GM12878 (cell line): ENCODE data around the gene TMX3. TPM values are rescaled to one million over a fixed set of nuclear protein-coding genes. Genes with fewer than 3 reads are reported as not detected.

Source experiments
- ATAC-seq: fragments of 200-7000 bp; cut with Tn5 transposase; 3 replicates; pipeline ENCODE4 v1.9.1; 2020; ENCODE audit warnings: mild to moderate bottlenecking, moderate library complexity
- BruUV-seq: library from RNA; stranded (reverse); fragments of 400-500 nt; replicated peaks from 2 replicates; lab custom pipeline; 2021; lab: Mats Ljungman, UMichigan
- CTCF ChIA-PET: fragments of 300-600 bp; sonication (Branson Sonifier 250); formaldehyde crosslinking; extraction: SDS; loops from one replicate; lab custom pipeline; 2021; ENCODE audit warnings: inconsistent platforms; lab: Yijun Ruan, JAX
- POLR2A ChIA-PET: fragments of 350-600 bp; formaldehyde crosslinking; extraction: SDS; loops from one replicate; lab custom pipeline; 2021; ENCODE audit warnings: inconsistent platforms; lab: Charles Lee
- RAD21 ChIA-PET: fragments of 300-600 bp; sonication (Branson Sonifier 250); formaldehyde crosslinking; loops from one replicate; lab custom pipeline; 2023; ENCODE audit warnings: antibody characterized with exemption; ENCODE audit not compliant: unreplicated experiment; lab: Charles Lee
- SMC1A ChIA-PET: fragments of 300-600 bp; sonication (Branson Sonifier 250); formaldehyde crosslinking; loops from one replicate; lab custom pipeline; 2023; ENCODE audit not compliant: unreplicated experiment, uncharacterized antibody; lab: Charles Lee
- DNase-seq: peaks from one replicate; pipeline ENCODE4 v3.0.0-alpha.2; 2011; ENCODE audit warnings: low read depth, low spot score
- FAIRE-seq: peaks from 3 replicates; lab custom pipeline; 2011; peaks lifted over from hg19 to GRCh38; lab: Jason Lieb, UNC
- H2AFZ ChIP-seq: 2 replicates; pipeline ENCODE4 v1.6.0; 2011; ENCODE audit warnings: low read depth, low read length, control low read depth; ENCODE audit not compliant: control insufficient read depth
- H3K27ac ChIP-seq: 2 replicates; pipeline ENCODE4 v1.5.1; 2011; ENCODE audit warnings: control low read depth; ENCODE audit not compliant: control insufficient read depth, insufficient read depth
- H3K27me3 ChIP-seq, 2 experiments: replicated peaks in 1 of 2; 2 replicates each; pipeline versions ENCODE4 v1.6.0 to v1.6.1; 2011; ENCODE audit warnings: low read length in 1 of 2; ENCODE audit not compliant: control insufficient read depth in 2 of 2, insufficient read depth in 2 of 2
- H3K36me3 ChIP-seq, 2 experiments: 2 replicates each; pipeline ENCODE4 v1.5.1; 2011; ENCODE audit warnings: low read length in 1 of 2; ENCODE audit not compliant: control insufficient read depth in 2 of 2, insufficient read depth in 2 of 2
- H3K4me1 ChIP-seq: 2 replicates; pipeline ENCODE4 v1.6.1; 2011; ENCODE audit warnings: mild to moderate bottlenecking, low read length, moderate library complexity, mixed read lengths; ENCODE audit not compliant: control insufficient read depth, insufficient read depth
- H3K4me2 ChIP-seq: 2 replicates; pipeline ENCODE4 v1.6.0; 2011; ENCODE audit warnings: control low read depth; ENCODE audit not compliant: control insufficient read depth, insufficient read depth
- H3K4me3 ChIP-seq: fragments of 200-600 bp; sonication (generic); 2 replicates; pipeline ENCODE4 v1.5.1; 2016
- H3K79me2 ChIP-seq: 2 replicates; pipeline ENCODE4 v1.6.0; 2011; ENCODE audit warnings: low read length; ENCODE audit not compliant: control insufficient read depth, insufficient read depth
- H3K9ac ChIP-seq: 2 replicates; pipeline ENCODE4 v1.8.0; 2011; ENCODE audit warnings: low read length, control low read depth, mixed read lengths; ENCODE audit not compliant: control insufficient read depth, insufficient read depth
- H3K9me3 ChIP-seq: replicated peaks from 3 replicates; pipeline ENCODE4 v1.5.1; 2011; ENCODE audit warnings: mild to moderate bottlenecking, low read length; ENCODE audit not compliant: control insufficient read depth, insufficient read depth
- H4K20me1 ChIP-seq: 2 replicates; pipeline ENCODE4 v1.6.0; 2011; ENCODE audit not compliant: control insufficient read depth, insufficient read depth
- ATF7 ChIP-seq: fragments of 450-650 bp; IDR thresholded peaks from 2 replicates; pipeline ENCODE4 v1.6.1; 2016; ENCODE audit warnings: low read depth, mild to moderate bottlenecking
- BRCA1 ChIP-seq: IDR thresholded peaks from 2 replicates; pipeline ENCODE4 v1.6.1; 2011; ENCODE audit warnings: low read depth, low read length, improper control_type of control experiment
- CBX3 ChIP-seq: fragments of 200-600 bp; sonication (generic); IDR thresholded peaks from 2 replicates; pipeline ENCODE4 v1.6.1; 2016; ENCODE audit warnings: low read depth, borderline replicate concordance
- CREM ChIP-seq: IDR thresholded peaks from 2 replicates; pipeline ENCODE4 v1.6.1; 2014; ENCODE audit warnings: antibody characterized with exemption, low read depth
- HDAC2 ChIP-seq: fragments of 200-600 bp; sonication (generic); IDR thresholded peaks from 2 replicates; pipeline ENCODE4 v1.6.1; 2017
- SMC3 ChIP-seq: IDR thresholded peaks from 2 replicates; pipeline ENCODE4 v1.6.1; 2011; ENCODE audit warnings: low read length, improper control_type of control experiment, borderline replicate concordance
- SREBF1 ChIP-seq: IDR thresholded peaks from 2 replicates; pipeline ENCODE4 v1.6.1; 2012; ENCODE audit warnings: mild to moderate bottlenecking, low read length
- SREBF2 ChIP-seq: IDR thresholded peaks from 2 replicates; pipeline ENCODE4 v1.6.1; 2012; ENCODE audit warnings: mild to moderate bottlenecking, low read length
- ZNF207 ChIP-seq: fragments of 450-650 bp; IDR thresholded peaks from 2 replicates; pipeline ENCODE4 v1.6.1; 2014; ENCODE audit warnings: antibody characterized with exemption, mild to moderate bottlenecking, borderline replicate concordance
- ZNF24 ChIP-seq: fragments of 450-650 bp; IDR thresholded peaks from 2 replicates; pipeline ENCODE4 v1.6.1; 2017; ENCODE audit warnings: antibody characterized with exemption, mild to moderate bottlenecking
- WGBS: methylation state at CpG from one replicate; pipeline ENCODE4 v1.1.6; 2016; ENCODE audit warnings: low lambda C conversion rate; ENCODE audit not compliant: insufficient replicate concordance, insufficient coverage; ENCODE audit errors: missing lambda C conversion rate; 5-methylcytosine and 5-hydroxymethylcytosine counted together
- in situ Hi-C: fragments of 300-500 bp; cut with MboI; formaldehyde crosslinking; loops from 9 replicates; pipeline ENCODE4 v1.14.3; 2018; ENCODE audit warnings: mixed read lengths
- intact Hi-C: fragments of 100-400 bp; cut with micrococcal nuclease; formaldehyde crosslinking; loops from one replicate; pipeline ENCODE4 v1.14.2; 2022; ENCODE audit not compliant: unreplicated experiment
- polyA plus RNA-seq, 11 experiments: library from polyadenylated mRNA; depleted of rRNA in 4 of 11; unstranded in 6 of 11; stranded (reverse) in 5 of 11; fragments of >200 nt; fragmentation: Nextera tagmentation in 4 of 11; fragmentation: Illumina TruSeq in 1 of 11; extraction: Ambion mirVana in 4 of 11; extraction: Trizol in 1 of 11; gene quantifications; 1 replicate in 1 of 11; 2 replicates in 10 of 11; pipeline versions ENCODE4 v1.2.1 to v1.2.3, GENCODE V29; 2011 to 2016; ENCODE audit warnings: inconsistent platforms in 2 of 11, missing spikeins in 2 of 11, low read depth in 1 of 11
- total RNA-seq, 4 experiments: library from RNA; depleted of rRNA in 3 of 4; stranded (reverse); fragments of >200 nt in 3 of 4; fragmentation: Illumina TruSeq in 1 of 4; extraction: Trizol in 1 of 4; gene quantifications; 2 replicates each; pipeline versions ENCODE4 v1.2.1 to v1.2.3, GENCODE V29; 2013 to 2021
- TF ChIP-seq, protein P1 (sequence below): fragments of 450-650 bp; IDR thresholded peaks from 2 replicates; pipeline ENCODE4 v1.6.1; 2016; ENCODE audit warnings: mild to moderate bottlenecking, moderate library complexity, borderline replicate concordance
- TF ChIP-seq, protein P2 (sequence below): fragments of 450-650 bp; IDR thresholded peaks from 2 replicates; pipeline ENCODE4 v1.6.1; 2016; ENCODE audit warnings: mild to moderate bottlenecking

TMX3 gene
- total and polyA plus RNA-seq, 10 of the 15 experiments (the other 5 are each of a cell fraction or from before 2014, with no cell fraction given), result 14.2 to 85.6 (median 29.7) TPM

- no peaks in the 10 kb centered on the region for H3K4me1 ChIP-seq
- SMC1A ChIA-PET, result no interaction called here
- ATAC-seq, result no peak
- no peak overlapping the region for H3K9ac ChIP-seq
- RAD21 ChIA-PET, result no interaction called here
- no peak for FAIRE-seq
- TF ChIP-seq CREM (no peak), SREBF2 (no peak), HDAC2 (no peak), BRCA1 (no peak)
- H2AFZ ChIP-seq, result no peak overlapping the region
- POLR2A ChIA-PET, result no interaction called here
- no peak overlapping the region for H3K4me3 ChIP-seq
- no peak overlapping the region for H3K4me2 ChIP-seq
- no peak overlapping the region for H3K27ac ChIP-seq
- no peaks in the 10 kb centered on the region for H3K79me2 ChIP-seq
- H3K9me3 ChIP-seq, result no peaks in the 10 kb centered on the region
- H4K20me1 ChIP-seq, result no peaks in the 10 kb centered on the region
- intact Hi-C loops (no loop called here), in situ Hi-C loops (no loop called here)
- CTCF ChIA-PET, result no interaction called here
- H3K36me3 ChIP-seq, result no peaks in the 10 kb centered on the region
- H3K27me3 ChIP-seq, result no peaks in the 10 kb centered on the region
- no peak for DNase-seq
- 61% methylated on average over 6 of the region's 6 CpGs for WGBS
- BruUV-seq, result no TSS peak
Measured at GRCh38 chr18:68638613-68639012, 76.3 kb downstream of the TMX3 start.

DNA sequence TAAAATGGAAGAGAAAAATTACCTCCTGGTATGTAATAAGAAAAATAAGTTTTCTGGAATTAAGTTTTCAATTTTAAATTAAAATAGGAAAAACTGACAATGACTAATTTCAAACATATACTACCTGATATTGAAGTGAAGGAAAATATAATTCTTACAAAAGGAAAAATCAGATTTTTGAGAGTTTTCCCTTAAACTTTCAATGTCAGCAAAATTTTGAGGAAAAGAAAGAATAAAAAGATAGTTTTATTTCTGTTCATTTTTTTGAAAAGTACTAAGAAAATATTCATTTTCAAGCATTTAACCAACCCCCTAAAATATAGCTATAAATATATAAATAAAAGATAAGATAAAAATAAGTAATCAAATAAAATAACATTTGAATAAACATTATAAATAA, 87.1 kb downstream of the TMX3 start:
- ATAC-seq (no peak), FAIRE-seq (no peak), DNase-seq (no peak)
- no peak overlapping the region for H3K4me3 ChIP-seq
- no peaks in the 10 kb centered on the region for H3K36me3 ChIP-seq
- H3K79me2 ChIP-seq, result no peaks in the 10 kb centered on the region
- no peaks in the 10 kb centered on the region for H3K9me3 ChIP-seq
- no peak overlapping the region for H2AFZ ChIP-seq
- H3K27me3 ChIP-seq, result no peaks in the 10 kb centered on the region
- H3K4me1 ChIP-seq, result no peaks in the 10 kb centered on the region
- BruUV-seq, result no TSS peak
- H3K9ac ChIP-seq, result no peak overlapping the region
- RAD21 ChIA-PET, result no interaction called here
- in situ Hi-C loops, result loop anchor here (10.0 kb wide), 1 partner anchor 1413 kb away; no protein-coding TSS in a partner anchor
- no peak overlapping the region for H3K4me2 ChIP-seq
- POLR2A ChIA-PET, result no interaction called here
- SMC1A ChIA-PET, result no interaction called here
- no peak overlapping the region for H3K27ac ChIP-seq
- CTCF ChIA-PET, result no interaction called here
- H4K20me1 ChIP-seq, result no peaks in the 10 kb centered on the region
- intact Hi-C loops, result loop anchor here (10.0 kb wide), 1 partner anchor 1413 kb away; no protein-coding TSS in a partner anchor
- TF ChIP-seq ZNF24 (no peak), ATF7 (no peak), SMC3 (no peak), CBX3 (no peak), SREBF1 (no peak), SREBF2 (no peak), ZNF207 (no peak)
- TF ChIP-seq, protein P1, sequence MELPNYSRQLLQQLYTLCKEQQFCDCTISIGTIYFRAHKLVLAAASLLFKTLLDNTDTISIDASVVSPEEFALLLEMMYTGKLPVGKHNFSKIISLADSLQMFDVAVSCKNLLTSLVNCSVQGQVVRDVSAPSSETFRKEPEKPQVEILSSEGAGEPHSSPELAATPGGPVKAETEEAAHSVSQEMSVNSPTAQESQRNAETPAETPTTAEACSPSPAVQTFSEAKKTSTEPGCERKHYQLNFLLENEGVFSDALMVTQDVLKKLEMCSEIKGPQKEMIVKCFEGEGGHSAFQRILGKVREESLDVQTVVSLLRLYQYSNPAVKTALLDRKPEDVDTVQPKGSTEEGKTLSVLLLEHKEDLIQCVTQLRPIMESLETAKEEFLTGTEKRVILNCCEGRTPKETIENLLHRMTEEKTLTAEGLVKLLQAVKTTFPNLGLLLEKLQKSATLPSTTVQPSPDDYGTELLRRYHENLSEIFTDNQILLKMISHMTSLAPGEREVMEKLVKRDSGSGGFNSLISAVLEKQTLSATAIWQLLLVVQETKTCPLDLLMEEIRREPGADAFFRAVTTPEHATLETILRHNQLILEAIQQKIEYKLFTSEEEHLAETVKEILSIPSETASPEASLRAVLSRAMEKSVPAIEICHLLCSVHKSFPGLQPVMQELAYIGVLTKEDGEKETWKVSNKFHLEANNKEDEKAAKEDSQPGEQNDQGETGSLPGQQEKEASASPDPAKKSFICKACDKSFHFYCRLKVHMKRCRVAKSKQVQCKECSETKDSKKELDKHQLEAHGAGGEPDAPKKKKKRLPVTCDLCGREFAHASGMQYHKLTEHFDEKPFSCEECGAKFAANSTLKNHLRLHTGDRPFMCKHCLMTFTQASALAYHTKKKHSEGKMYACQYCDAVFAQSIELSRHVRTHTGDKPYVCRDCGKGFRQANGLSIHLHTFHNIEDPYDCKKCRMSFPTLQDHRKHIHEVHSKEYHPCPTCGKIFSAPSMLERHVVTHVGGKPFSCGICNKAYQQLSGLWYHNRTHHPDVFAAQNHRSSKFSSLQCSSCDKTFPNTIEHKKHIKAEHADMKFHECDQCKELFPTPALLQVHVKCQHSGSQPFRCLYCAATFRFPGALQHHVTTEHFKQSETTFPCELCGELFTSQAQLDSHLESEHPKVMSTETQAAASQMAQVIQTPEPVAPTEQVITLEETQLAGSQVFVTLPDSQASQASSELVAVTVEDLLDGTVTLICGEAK, result no peak
- TF ChIP-seq, protein P2, sequence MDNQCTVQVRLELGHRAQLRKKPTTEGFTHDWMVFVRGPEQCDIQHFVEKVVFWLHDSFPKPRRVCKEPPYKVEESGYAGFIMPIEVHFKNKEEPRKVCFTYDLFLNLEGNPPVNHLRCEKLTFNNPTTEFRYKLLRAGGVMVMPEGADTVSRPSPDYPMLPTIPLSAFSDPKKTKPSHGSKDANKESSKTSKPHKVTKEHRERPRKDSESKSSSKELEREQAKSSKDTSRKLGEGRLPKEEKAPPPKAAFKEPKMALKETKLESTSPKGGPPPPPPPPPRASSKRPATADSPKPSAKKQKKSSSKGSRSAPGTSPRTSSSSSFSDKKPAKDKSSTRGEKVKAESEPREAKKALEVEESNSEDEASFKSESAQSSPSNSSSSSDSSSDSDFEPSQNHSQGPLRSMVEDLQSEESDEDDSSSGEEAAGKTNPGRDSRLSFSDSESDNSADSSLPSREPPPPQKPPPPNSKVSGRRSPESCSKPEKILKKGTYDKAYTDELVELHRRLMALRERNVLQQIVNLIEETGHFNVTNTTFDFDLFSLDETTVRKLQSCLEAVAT, result no peak
